ENCODE measurements around the gene MSANTD2.

MSANTD2 gene

GRCh38 chr11:124722176-124722575 is 78.0 kb downstream of the MSANTD2 start:
- Histone ChIP-seq H3K9me3 (ENCODE audit: control insufficient read depth, low read length) (no peaks in the 10 kb centered on the region), H3K4me1 (ENCODE audit: control insufficient read depth, insufficient read depth, low read depth, low read length) (peaks cover 19% of the 10 kb centered on the region), H2AFZ (ENCODE audit: low read depth, low read length) (no peak overlapping the region), H3K4me3 (ENCODE audit: insufficient read depth in 1 of 2, low read depth in 1 of 2, low read length in 2 of 2) (no peak overlapping the region), H3K23ac (ENCODE audit: low read length in 2 of 2) (no peak overlapping the region), H3K14ac (ENCODE audit: low read length in 2 of 2) (no peak overlapping the region), H2BK15ac (ENCODE audit: low read depth, poor library complexity, severe bottlenecking) (no peak overlapping the region), H3K18ac (ENCODE audit: low read depth in 1 of 2, low read length in 2 of 2) (no peak overlapping the region), H3K4ac (ENCODE audit: low read depth in 1 of 2, low read length in 2 of 2) (no peak overlapping the region), H3K27ac (ENCODE audit: low read length, poor library complexity, severe bottlenecking) (no peak overlapping the region), H3K9ac (ENCODE audit: low read length) (no peak overlapping the region), H3K27me3 (ENCODE audit: control insufficient read depth in 1 of 2, insufficient read depth in 1 of 2, low read length in 2 of 2) (peaks cover 79 to 92% of the 10 kb centered on the region in 2 experiments), H4K8ac (ENCODE audit: low read length) (no peak overlapping the region), H2AK5ac (ENCODE audit: low read length, severe bottlenecking) (no peak overlapping the region), H3K4me2 (ENCODE audit: low read length, poor library complexity, severe bottlenecking) (no peak overlapping the region), H3K79me1 (replicated peaks; ENCODE audit: low read length, poor library complexity, severe bottlenecking) (no peaks in the 10 kb centered on the region), H2BK5ac (ENCODE audit: low read depth, low read length, poor library complexity, severe bottlenecking) (no peak overlapping the region), H3K36me3 (ENCODE audit: control insufficient read depth in 1 of 2, insufficient read depth in 2 of 2, low read depth in 1 of 2, low read length in 2 of 2) (no peaks in the 10 kb centered on the region), H2BK120ac (ENCODE audit: low read depth, low read length) (no peak overlapping the region), H4K91ac (ENCODE audit: low read length) (no peak overlapping the region), H2BK12ac (ENCODE audit: low read length in 2 of 2) (no peak overlapping the region)
- 55% methylated on average over 6 of the region's 6 CpGs for WGBS
- no peak for DNase-seq

GRCh38 chr11:124719534-124719933 is 80.7 kb downstream of the MSANTD2 start:
- Histone ChIP-seq H2BK5ac (ENCODE audit: low read depth, low read length, poor library complexity, severe bottlenecking) (no peak overlapping the region), H3K27ac (ENCODE audit: low read length, poor library complexity, severe bottlenecking) (no peak overlapping the region), H3K36me3 (ENCODE audit: control insufficient read depth in 1 of 2, insufficient read depth in 2 of 2, low read depth in 1 of 2, low read length in 2 of 2) (no peaks in the 10 kb centered on the region), H2AK5ac (ENCODE audit: low read length, severe bottlenecking) (no peak overlapping the region), H3K79me1 (replicated peaks; ENCODE audit: low read length, poor library complexity, severe bottlenecking) (no peaks in the 10 kb centered on the region), H3K4me3 (ENCODE audit: insufficient read depth in 1 of 2, low read depth in 1 of 2, low read length in 2 of 2) (no peak overlapping the region), H2AFZ (ENCODE audit: low read depth, low read length) (no peak overlapping the region), H3K27me3 (ENCODE audit: control insufficient read depth in 1 of 2, insufficient read depth in 1 of 2, low read length in 2 of 2) (peaks cover 82 to 99% of the 10 kb centered on the region in 2 experiments), H2BK15ac (ENCODE audit: low read depth, poor library complexity, severe bottlenecking) (no peak overlapping the region), H3K23ac (ENCODE audit: low read length in 2 of 2) (no peak overlapping the region), H3K4ac (ENCODE audit: low read depth in 1 of 2, low read length in 2 of 2) (no peak overlapping the region), H3K18ac (ENCODE audit: low read depth in 1 of 2, low read length in 2 of 2) (no peak overlapping the region), H2BK120ac (ENCODE audit: low read depth, low read length) (no peak overlapping the region), H3K9me3 (ENCODE audit: control insufficient read depth, low read length) (no peaks in the 10 kb centered on the region), H3K14ac (ENCODE audit: low read length in 2 of 2) (no peak overlapping the region), H4K91ac (ENCODE audit: low read length) (no peak overlapping the region), H4K8ac (ENCODE audit: low read length) (no peak overlapping the region), H3K4me1 (ENCODE audit: control insufficient read depth, insufficient read depth, low read depth, low read length) (peaks cover 10% of the 10 kb centered on the region), H3K4me2 (ENCODE audit: low read length, poor library complexity, severe bottlenecking) (no peak overlapping the region), H3K9ac (ENCODE audit: low read length) (no peak overlapping the region), H2BK12ac (ENCODE audit: low read length in 2 of 2) (no peak overlapping the region)
- DNase-seq, result no peak
- WGBS, result 13% methylated on average over 2 of the region's 2 CpGs

GRCh38 chr11:124718801-124719200 is 81.4 kb downstream of the MSANTD2 start:
- peaks cover 10% of the 10 kb centered on the region for H3K4me1 ChIP-seq (ENCODE audit: control insufficient read depth, insufficient read depth, low read depth, low read length)
- no peak overlapping the region for H2AK5ac ChIP-seq (ENCODE audit: low read length, severe bottlenecking)
- H2BK15ac ChIP-seq (ENCODE audit: low read depth, poor library complexity, severe bottlenecking), result no peak overlapping the region
- H2BK5ac ChIP-seq (ENCODE audit: low read depth, low read length, poor library complexity, severe bottlenecking), result no peak overlapping the region
- H2AFZ ChIP-seq (ENCODE audit: low read depth, low read length), result no peak overlapping the region
- H3K36me3 ChIP-seq (ENCODE audit: control insufficient read depth in 1 of 2, insufficient read depth in 2 of 2, low read depth in 1 of 2, low read length in 2 of 2), result no peaks in the 10 kb centered on the region
- no peak overlapping the region for H2BK12ac ChIP-seq (ENCODE audit: low read length in 2 of 2)
- DNase-seq, result no peak
- no peaks in the 10 kb centered on the region for H3K9me3 ChIP-seq (ENCODE audit: control insufficient read depth, low read length)
- no peak overlapping the region for H3K4me2 ChIP-seq (ENCODE audit: low read length, poor library complexity, severe bottlenecking)
- 45% methylated on average over 14 of the region's 14 CpGs for WGBS
- no peak overlapping the region for H3K27ac ChIP-seq (ENCODE audit: low read length, poor library complexity, severe bottlenecking)
- H4K8ac ChIP-seq (ENCODE audit: low read length), result no peak overlapping the region
- no peak overlapping the region for H3K14ac ChIP-seq (ENCODE audit: low read length in 2 of 2)
- no peak overlapping the region for H3K9ac ChIP-seq (ENCODE audit: low read length)
- peak overlapping the region in 1 of 2 experiments; percentile 78 for H3K4me3 ChIP-seq (ENCODE audit: insufficient read depth in 1 of 2, low read depth in 1 of 2, low read length in 2 of 2)
- H3K4ac ChIP-seq (ENCODE audit: low read depth in 1 of 2, low read length in 2 of 2), result no peak overlapping the region
- H3K23ac ChIP-seq (ENCODE audit: low read length in 2 of 2), result no peak overlapping the region
- H4K91ac ChIP-seq (ENCODE audit: low read length), result no peak overlapping the region
- peaks cover 75 to 99% of the 10 kb centered on the region in 2 experiments for H3K27me3 ChIP-seq (ENCODE audit: control insufficient read depth in 1 of 2, insufficient read depth in 1 of 2, low read length in 2 of 2)
- H3K79me1 ChIP-seq (replicated peaks; ENCODE audit: low read length, poor library complexity, severe bottlenecking), result no peaks in the 10 kb centered on the region
- no peak overlapping the region for H2BK120ac ChIP-seq (ENCODE audit: low read depth, low read length)
- H3K18ac ChIP-seq (ENCODE audit: low read depth in 1 of 2, low read length in 2 of 2), result no peak overlapping the region

GRCh38 chr11:124717786-124718651 is 82.2 kb downstream of the MSANTD2 start:
- Histone ChIP-seq H3K9ac (ENCODE audit: low read length) (peak overlapping the region; percentile 32), H2BK5ac (ENCODE audit: low read depth, low read length, poor library complexity, severe bottlenecking) (no peak overlapping the region), H3K36me3 (ENCODE audit: control insufficient read depth in 1 of 2, insufficient read depth in 2 of 2, low read depth in 1 of 2, low read length in 2 of 2) (no peaks in the 10 kb centered on the region), H3K4me3 (ENCODE audit: insufficient read depth in 1 of 2, low read depth in 1 of 2, low read length in 2 of 2) (peak overlapping the region; percentile 34 to 78), H3K23ac (ENCODE audit: low read length in 2 of 2) (peak overlapping the region in 1 of 2 experiments; percentile 87), H3K9me3 (ENCODE audit: control insufficient read depth, low read length) (no peaks in the 10 kb centered on the region), H4K8ac (ENCODE audit: low read length) (peak overlapping the region; percentile 13), H3K4ac (ENCODE audit: low read depth in 1 of 2, low read length in 2 of 2) (no peak overlapping the region), H2BK15ac (ENCODE audit: low read depth, poor library complexity, severe bottlenecking) (no peak overlapping the region), H3K27ac (ENCODE audit: low read length, poor library complexity, severe bottlenecking) (no peak overlapping the region), H2BK12ac (ENCODE audit: low read length in 2 of 2) (no peak overlapping the region), H3K27me3 (ENCODE audit: control insufficient read depth in 1 of 2, insufficient read depth in 1 of 2, low read length in 2 of 2) (peaks cover 67 to 92% of the 10 kb centered on the region in 2 experiments), H3K79me1 (replicated peaks; ENCODE audit: low read length, poor library complexity, severe bottlenecking) (no peaks in the 10 kb centered on the region), H3K18ac (ENCODE audit: low read depth in 1 of 2, low read length in 2 of 2) (no peak overlapping the region), H3K4me2 (ENCODE audit: low read length, poor library complexity, severe bottlenecking) (peak overlapping the region; percentile 87), H4K91ac (ENCODE audit: low read length) (no peak overlapping the region), H2AFZ (ENCODE audit: low read depth, low read length) (peak overlapping the region; percentile 75), H3K4me1 (ENCODE audit: control insufficient read depth, insufficient read depth, low read depth, low read length) (peaks cover 10% of the 10 kb centered on the region), H3K14ac (ENCODE audit: low read length in 2 of 2) (no peak overlapping the region), H2AK5ac (ENCODE audit: low read length, severe bottlenecking) (no peak overlapping the region), H2BK120ac (ENCODE audit: low read depth, low read length) (no peak overlapping the region)
- peak; percentile 20 for DNase-seq
- WGBS, result 1% methylated on average over 32 of the region's 45 CpGs

Measured in mesenchymal stem cell (in vitro differentiated cells and primary cell).